Naive thymus-derived CD4-positive, alpha-beta T cell (primary cell): ENCODE measurements around the gene DIPK2A. TPM values are rescaled to one million over a fixed set of nuclear protein-coding genes. Genes with fewer than 3 reads are reported as not detected.

Experiments used
- ATAC-seq: fragments of 150-1000 bp; cut with Tn5 transposase; 2 replicates; pipeline ENCODE4 v1.10.0; 2021; ENCODE audit warnings: mild to moderate bottlenecking, moderate library complexity
- CTCF ChIA-PET: fragments of 350-600 bp; sonication (Branson Sonifier 250); formaldehyde crosslinking; loops from one replicate; lab custom pipeline; 2021; ENCODE audit warnings: antibody characterized with exemption; lab: Charles Lee
- POLR2A ChIA-PET: fragments of 350-600 bp; sonication (Branson Sonifier 250); formaldehyde crosslinking; loops from one replicate; lab custom pipeline; 2021; ENCODE audit warnings: antibody characterized with exemption, inconsistent platforms; lab: Charles Lee
- DNase-seq, 9 donors: peaks; one replicate each; pipeline versions ENCODE4 v3.0.0 to v3.0.0-alpha.2; 2020 to 2022; ENCODE audit warnings: mixed read lengths in 1 of 9
- H3K27ac ChIP-seq: one replicate; pipeline ENCODE4 v1.7.0; 2013; ENCODE audit warnings: mild to moderate bottlenecking, low read depth, low read length, moderate library complexity
- H3K27me3 ChIP-seq, 2 donors: one replicate each; pipeline ENCODE4 v1.7.0; 2013; ENCODE audit warnings: low read length in 2 of 2, mild to moderate bottlenecking in 2 of 2, moderate library complexity in 2 of 2; ENCODE audit not compliant: control insufficient read depth in 2 of 2, insufficient read depth in 2 of 2
- H3K36me3 ChIP-seq, 3 experiments: 1 replicate in 2 of 3; 2 replicates in 1 of 3; pipeline ENCODE4 v1.7.0; 2013; ENCODE audit warnings: low read length in 3 of 3, mild to moderate bottlenecking in 3 of 3, moderate library complexity in 1 of 3; ENCODE audit not compliant: insufficient read depth in 3 of 3, control insufficient read depth in 2 of 3
- H3K4me1 ChIP-seq, 2 donors: one replicate each; pipeline ENCODE4 v1.7.0; 2013; ENCODE audit warnings: low read length in 2 of 2, mild to moderate bottlenecking in 2 of 2, moderate library complexity in 1 of 2; ENCODE audit not compliant: control insufficient read depth in 2 of 2, insufficient read depth in 2 of 2
- H3K4me3 ChIP-seq: 2 replicates; pipeline ENCODE4 v1.7.0; 2013; ENCODE audit warnings: mild to moderate bottlenecking, low read length
- H3K9me3 ChIP-seq, 3 experiments: 1 replicate in 2 of 3; 2 replicates in 1 of 3; pipeline ENCODE4 v1.7.0; 2013; ENCODE audit warnings: low read length in 3 of 3; ENCODE audit not compliant: control insufficient read depth in 2 of 3
- H3K27ac Mint-ChIP-seq, 9 donors: one replicate each; pipeline ENCODE4 v1.8.0; 2020 to 2022; ENCODE audit warnings: mixed read lengths in 9 of 9, mild to moderate bottlenecking in 8 of 9, moderate library complexity in 5 of 9, inconsistent platforms in 2 of 9
- H3K27me3 Mint-ChIP-seq, 5 donors: one replicate each; pipeline ENCODE4 v1.8.0; 2021 to 2022; ENCODE audit warnings: mixed read lengths in 5 of 5, mild to moderate bottlenecking in 1 of 5
- H3K36me3 Mint-ChIP-seq, 5 donors: one replicate each; pipeline ENCODE4 v1.8.0; 2020 to 2022; ENCODE audit warnings: mixed read lengths in 5 of 5, mild to moderate bottlenecking in 3 of 5, inconsistent platforms in 1 of 5
- H3K4me1 Mint-ChIP-seq, 7 donors: one replicate each; pipeline ENCODE4 v1.8.0; 2020 to 2022; ENCODE audit warnings: mixed read lengths in 7 of 7, mild to moderate bottlenecking in 3 of 7, inconsistent platforms in 1 of 7
- H3K4me3 Mint-ChIP-seq, 10 donors: one replicate each; pipeline ENCODE4 v1.8.0; 2020 to 2022; ENCODE audit warnings: mild to moderate bottlenecking in 10 of 10, mixed read lengths in 10 of 10, moderate library complexity in 6 of 10, inconsistent platforms in 2 of 10
- H3K9me3 Mint-ChIP-seq, 11 donors: one replicate each; pipeline ENCODE4 v1.8.0; 2020 to 2022; ENCODE audit warnings: mixed read lengths in 11 of 11, mild to moderate bottlenecking in 4 of 11, inconsistent platforms in 1 of 11, moderate library complexity in 1 of 11
- intact Hi-C, 2 donors: fragments of 100-400 bp; cut with micrococcal nuclease; formaldehyde crosslinking; loops; one replicate each; pipeline ENCODE4 v1.15.1; 2023
- polyA plus RNA-seq, 2 donors: library from polyadenylated mRNA; unstranded; fragments of 300-500 nt; fragmentation: Illumina TruSeq; gene quantifications; one replicate each; pipeline ENCODE4 v1.2.3, GENCODE V29; 2021
- total RNA-seq, 6 experiments: library from RNA in 5 of 6; stranded (reverse) in 5 of 6; gene quantifications; 1 replicate in 5 of 6; 2 replicates in 1 of 6; pipeline ENCODE4 v1.2.3 and lab custom pipeline; 2021 to 2026

Gene DIPK2A
- total and polyA plus RNA-seq, 7 experiments from 2014 or later: 5.1 to 29.2 (median 18.6) TPM

- H3K36me3 Mint-ChIP-seq: no peaks in the 10 kb centered on the region
- H3K4me1 Mint-ChIP-seq: peaks cover 25 to 46% (median 33%) of the 10 kb centered on the region in 7 donors
- peaks cover 0 to 22% (median 0%) of the 10 kb centered on the region in 5 donors for H3K27me3 Mint-ChIP-seq
- Histone ChIP-seq H3K27me3 (no peaks in the 10 kb centered on the region), H3K9me3 (no peaks in the 10 kb centered on the region), H3K4me1 (peaks cover 10 to 14% of the 10 kb centered on the region in 2 donors), H3K36me3 (peaks cover 0 to 8% (median 0%) of the 10 kb centered on the region in 3 experiments), H3K27ac (peak overlapping the region; percentile 84), H3K4me3 (peak overlapping the region; percentile 61)
- no peaks in the 10 kb centered on the region for H3K9me3 Mint-ChIP-seq
- ChIA-PET CTCF (interaction anchor here (1.3 to 1.6 kb wide), 2 partner anchors 58 to 125 kb away, joined by 3 read pairs; partner anchors contain the start of gene SLC9A9), POLR2A (interaction anchor here (1.0 to 2.7 kb wide), 12 partner anchors 7 to 1750 kb away, joined by 3 to 24 read pairs (median 6); partner anchors contain the start of genes CHST2, SLC9A9, TRPC1 and U2SURP)
- peak overlapping the region; percentile 87 to 99 (median 97) for H3K27ac Mint-ChIP-seq
- ATAC-seq (peak; percentile 14), DNase-seq (peak in 8 of 9 donors; percentile 29 to 78 (median 61))
- H3K4me3 Mint-ChIP-seq: peak overlapping the region; percentile 91 to 100 (median 97)
- intact Hi-C loops: loop anchor here (1.0 to 10.0 kb wide), 12 partner anchors 85 to 1825 kb away; partner anchors contain the start of genes ATR (in 1 of the 2), CHST2 (in 1 of the 2), PLS1 (in 1 of the 2) and TFDP2 (in 1 of the 2)
Measured at GRCh38 chr3:143972505-143973258, 1.1 kb downstream of the DIPK2A start.

- Histone ChIP-seq H3K27me3 (no peaks in the 10 kb centered on the region), H3K4me3 (peak overlapping the region; percentile 61), H3K36me3 (peaks cover 0 to 8% (median 0%) of the 10 kb centered on the region in 3 experiments), H3K9me3 (no peaks in the 10 kb centered on the region), H3K27ac (peak overlapping the region; percentile 84), H3K4me1 (peaks cover 10 to 14% of the 10 kb centered on the region in 2 donors)
- H3K9me3 Mint-ChIP-seq: no peaks in the 10 kb centered on the region
- H3K4me3 Mint-ChIP-seq: peak overlapping the region; percentile 91 to 100 (median 96)
- no peaks in the 10 kb centered on the region for H3K36me3 Mint-ChIP-seq
- DNase-seq (peak in 5 of 9 donors; percentile 66 to 79 (median 77)), ATAC-seq (peak; percentile 44)
- peaks cover 31 to 54% (median 40%) of the 10 kb centered on the region in 7 donors for H3K4me1 Mint-ChIP-seq
- H3K27me3 Mint-ChIP-seq: peaks cover 0 to 20% (median 0%) of the 10 kb centered on the region in 5 donors
- ChIA-PET CTCF (no interaction called here), POLR2A (interaction anchor here (2.6 to 2.7 kb wide), 2 partner anchors 221 to 972 kb away, joined by 16 to 24 read pairs; partner anchors contain the start of gene U2SURP)
- peak overlapping the region; percentile 87 to 99 (median 95) for H3K27ac Mint-ChIP-seq
- intact Hi-C loops: loop anchor here (1.0 to 10.0 kb wide), 11 partner anchors 86 to 1826 kb away; partner anchors contain the start of genes ATR (in 1 of the 2), CHST2 (in 1 of the 2), PLS1 (in 1 of the 2) and TFDP2 (in 1 of the 2)
Measured at GRCh38 chr3:143973259-143974021, 1.8 kb downstream of the DIPK2A start.

- H3K4me1 Mint-ChIP-seq: peaks cover 31 to 65% (median 46%) of the 10 kb centered on the region in 7 donors
- Histone ChIP-seq H3K27ac (no peak overlapping the region), H3K4me1 (peaks cover 10 to 14% of the 10 kb centered on the region in 2 donors), H3K36me3 (peaks cover 0 to 8% (median 0%) of the 10 kb centered on the region in 3 experiments), H3K4me3 (peak overlapping the region; percentile 8), H3K27me3 (no peaks in the 10 kb centered on the region), H3K9me3 (no peaks in the 10 kb centered on the region)
- ChIA-PET CTCF (interaction anchor here (0.5 to 1.2 kb wide), 3 partner anchors 19 to 79 kb away, joined by 3 to 5 read pairs (median 4); no protein-coding TSS in a partner anchor), POLR2A (no interaction called here)
- no peaks in the 10 kb centered on the region for H3K36me3 Mint-ChIP-seq
- peak overlapping the region; percentile 91 to 100 (median 96) for H3K4me3 Mint-ChIP-seq
- no peaks in the 10 kb centered on the region for H3K9me3 Mint-ChIP-seq
- peak overlapping the region; percentile 87 to 99 (median 95) for H3K27ac Mint-ChIP-seq
- ATAC-seq (no peak), DNase-seq (no peak)
- intact Hi-C loops: loop anchor here (5.0 to 10.0 kb wide), 9 partner anchors 87 to 1827 kb away; partner anchors contain the start of genes ATR (in 1 of the 2), CHST2 (in 1 of the 2), PLS1 (in 1 of the 2) and TFDP2 (in 1 of the 2)
- H3K27me3 Mint-ChIP-seq: peaks cover 0 to 10% (median 0%) of the 10 kb centered on the region in 5 donors
Measured at GRCh38 chr3:143974271-143975238, 2.9 kb downstream of the DIPK2A start.

GRCh38 chr3:143975554-143976152, 4.0 kb downstream of the DIPK2A start:
- POLR2A ChIA-PET: no interaction called here
- peaks cover 0 to 8% (median 0%) of the 10 kb centered on the region in 3 experiments for H3K36me3 ChIP-seq
- no peaks in the 10 kb centered on the region for H3K27me3 ChIP-seq
- no peaks in the 10 kb centered on the region for H3K36me3 Mint-ChIP-seq
- H3K4me3 Mint-ChIP-seq: peak overlapping the region in 5 of 10 donors; percentile 26 to 100 (median 54)
- CTCF ChIA-PET: interaction anchor here (0.6 to 1.5 kb wide), 3 partner anchors 56 to 224 kb away, joined by 3 to 4 read pairs (median 3); no protein-coding TSS in a partner anchor
- H3K9me3 Mint-ChIP-seq: no peaks in the 10 kb centered on the region
- H3K27me3 Mint-ChIP-seq: peaks cover 0 to under 1% (median 0%) of the 10 kb centered on the region in 5 donors
- ATAC-seq (no peak), DNase-seq (peak in 4 of 9 donors; percentile 5 to 33 (median 12))
- H3K4me3 ChIP-seq: no peak overlapping the region
- H3K4me1 ChIP-seq: peaks cover 10 to 14% of the 10 kb centered on the region in 2 donors
- H3K27ac ChIP-seq: no peak overlapping the region
- no peak overlapping the region for H3K27ac Mint-ChIP-seq
- H3K4me1 Mint-ChIP-seq: peaks cover 30 to 70% (median 53%) of the 10 kb centered on the region in 7 donors
- H3K9me3 ChIP-seq: no peaks in the 10 kb centered on the region
- intact Hi-C loops: loop anchor here in 1 of 2 donors (10.0 kb wide), 1 partner anchor 799 kb away; no protein-coding TSS in a partner anchor
